ENCODE measurements around the gene ODAD4.

The ODAD4 gene

DNA sequence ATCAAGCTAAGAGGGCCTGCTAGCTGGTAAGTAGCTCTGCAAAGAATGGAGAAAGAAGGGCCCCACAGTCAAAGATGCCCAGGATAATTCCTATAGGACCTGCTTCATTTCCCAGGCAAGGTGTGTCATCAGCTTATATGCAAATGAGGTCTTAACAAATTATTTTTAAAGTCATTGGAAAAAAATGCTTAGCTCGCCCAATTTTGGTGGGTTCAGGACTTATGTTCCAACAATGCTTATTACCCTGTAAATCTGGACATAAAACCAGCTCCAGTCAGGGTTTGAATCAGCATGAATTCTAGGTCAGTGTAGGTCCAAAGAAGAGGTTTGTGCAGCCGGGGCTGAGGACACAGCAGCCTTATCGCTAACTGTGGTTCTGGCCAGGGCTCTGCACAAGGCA lies 37.0 kb upstream of the ODAD4 start:
- DNase-seq (ENCODE audit: low spot score): no peak
- in situ Hi-C loops (cut with MboI; ENCODE audit: low sequenced_read_pairs, unreplicated experiment): no loop called here
- no peak for TF ChIP-seq CTCF (IDR thresholded peaks at IDR 0.05; ENCODE audit: borderline replicate concordance, control extremely low read depth, extremely low read depth, insufficient read depth, missing control alignments)

DNA sequence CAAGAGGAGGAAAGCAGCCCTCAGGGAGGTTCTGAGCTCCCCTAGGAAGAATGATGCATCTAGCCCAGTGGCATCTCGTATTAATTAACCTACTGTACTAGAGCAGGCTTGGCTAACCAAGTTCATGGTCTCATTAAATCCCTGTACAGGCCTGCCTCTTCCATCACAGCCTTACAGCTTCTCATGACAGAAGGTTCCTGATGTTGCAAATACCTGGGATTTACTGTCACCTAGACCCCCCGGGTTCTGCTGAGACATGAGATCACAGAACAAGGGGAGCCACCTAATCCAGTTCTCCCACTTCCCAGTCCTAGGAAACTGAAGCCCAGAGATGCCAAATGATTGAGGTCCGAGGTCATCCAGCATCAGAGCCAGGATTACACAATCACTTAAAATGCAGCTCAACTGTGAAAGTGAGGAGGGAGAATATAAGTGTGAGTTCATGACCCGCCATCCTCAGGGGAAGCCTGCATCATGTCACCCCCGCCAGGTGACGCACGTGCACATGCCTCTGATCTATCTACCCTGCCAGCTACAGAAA lies 35.6 kb upstream of the ODAD4 start:
- no peak for TF ChIP-seq CTCF (IDR thresholded peaks at IDR 0.05; ENCODE audit: borderline replicate concordance, control extremely low read depth, extremely low read depth, insufficient read depth, missing control alignments)
- no peak for DNase-seq (ENCODE audit: low spot score)
- in situ Hi-C loops (cut with MboI; ENCODE audit: low sequenced_read_pairs, unreplicated experiment): no loop called here

GRCh38 chr17:41895617-41896016 lies 34.8 kb upstream of the ODAD4 start:
- TF ChIP-seq CTCF (IDR thresholded peaks at IDR 0.05; ENCODE audit: borderline replicate concordance, control extremely low read depth, extremely low read depth, insufficient read depth, missing control alignments): no peak
- DNase-seq (ENCODE audit: low spot score): no peak
- in situ Hi-C loops (cut with MboI; ENCODE audit: low sequenced_read_pairs, unreplicated experiment): no loop called here

DNA sequence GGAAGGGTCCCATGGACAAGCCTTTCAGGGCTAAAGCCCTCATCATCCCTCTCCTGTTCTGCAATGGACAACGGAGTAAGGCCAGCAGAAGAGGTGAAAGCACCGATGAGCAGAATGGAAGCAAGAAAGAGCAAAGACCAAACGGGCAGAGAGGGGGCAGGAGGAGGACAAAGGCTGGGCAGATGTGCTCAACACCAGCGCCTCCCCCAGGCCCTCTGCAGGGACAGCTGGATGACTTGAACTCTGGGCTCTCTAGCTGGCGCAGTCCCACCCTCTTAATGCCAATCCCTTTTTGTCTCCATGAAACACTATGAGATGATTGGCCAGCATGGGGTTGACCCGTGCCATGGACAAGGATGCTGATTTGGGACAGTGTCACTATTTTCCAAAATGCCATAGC lies 33.7 kb upstream of the ODAD4 start:
- DNase-seq (ENCODE audit: low spot score): no peak

DNA sequence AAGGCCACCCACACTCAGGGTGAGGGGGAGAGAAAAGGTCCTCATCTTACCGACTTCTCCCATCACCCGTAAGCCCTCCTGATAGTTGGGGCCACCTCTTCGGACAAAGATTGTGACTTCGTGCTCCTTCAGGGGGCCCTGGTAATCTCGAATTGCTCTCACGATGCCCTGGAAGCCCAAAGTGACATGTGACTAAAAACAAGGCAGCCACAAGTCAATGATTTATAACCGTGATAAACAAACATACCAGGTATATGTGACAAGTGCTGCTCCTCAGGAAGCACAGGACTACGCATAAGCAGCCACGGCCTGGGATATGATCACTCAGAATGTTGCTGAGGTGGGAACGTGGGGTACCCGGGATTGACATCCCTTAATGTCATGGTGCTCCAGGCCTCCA lies 28.8 kb upstream of the ODAD4 start:
- TF ChIP-seq CTCF (IDR thresholded peaks at IDR 0.05; ENCODE audit: borderline replicate concordance, control extremely low read depth, extremely low read depth, insufficient read depth, missing control alignments): no peak
- in situ Hi-C loops (cut with MboI; ENCODE audit: low sequenced_read_pairs, unreplicated experiment): no loop called here
- DNase-seq (ENCODE audit: low spot score): no peak

More for the DNA sequence above, 33.7 kb upstream of the ODAD4 start:
- TF ChIP-seq CTCF (IDR thresholded peaks at IDR 0.05; ENCODE audit: borderline replicate concordance, control extremely low read depth, extremely low read depth, insufficient read depth, missing control alignments): no peak
- in situ Hi-C loops (cut with MboI; ENCODE audit: low sequenced_read_pairs, unreplicated experiment): no loop called here

DNA sequence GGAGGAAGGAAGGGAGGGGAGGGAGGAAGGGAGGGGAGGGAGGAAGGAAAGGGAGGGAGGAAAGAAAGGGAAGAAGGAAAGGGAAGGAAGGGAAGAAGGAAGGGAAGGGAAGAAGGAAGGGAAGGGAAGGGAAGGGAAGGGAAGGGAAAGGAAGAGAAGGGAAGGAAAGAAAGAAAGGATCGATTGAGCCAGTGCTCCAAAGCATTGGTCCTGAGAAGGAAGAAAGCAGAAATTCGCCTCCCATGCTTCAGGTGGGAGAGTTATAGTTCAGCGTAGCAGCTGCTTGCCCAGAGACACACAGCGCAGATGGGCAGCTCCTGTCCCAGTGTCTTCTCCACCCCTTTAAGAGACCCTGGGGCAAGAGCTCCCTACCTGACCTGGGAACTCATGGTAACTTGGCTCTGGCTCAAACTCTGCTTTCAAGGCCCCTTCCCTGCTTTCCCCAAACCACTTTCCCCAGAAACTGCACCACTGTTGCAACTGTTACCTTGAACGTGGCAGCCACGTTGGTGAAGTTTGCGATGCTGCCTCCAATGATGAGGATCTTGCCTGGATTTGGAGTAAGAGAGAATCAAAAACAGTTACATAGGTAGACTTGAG lies 26.1 kb upstream of the ODAD4 start:
- DNase-seq (ENCODE audit: low spot score): no peak
- in situ Hi-C loops (cut with MboI; ENCODE audit: low sequenced_read_pairs, unreplicated experiment): no loop called here
- TF ChIP-seq CTCF (IDR thresholded peaks at IDR 0.05; ENCODE audit: borderline replicate concordance, control extremely low read depth, extremely low read depth, insufficient read depth, missing control alignments): no peak

All from GM13976 (cell line).